Cardiac muscle cell (in vitro differentiated cells and primary cell): ENCODE measurements around the gene ASL. TPM values are rescaled to one million over a fixed set of nuclear protein-coding genes. Genes with fewer than 3 reads are reported as not detected.
"Not testable (repeated sequence)": the region's sequence is repeated elsewhere in the genome, so short reads cannot be mapped to it uniquely, and the experiment has no call there.

Experiments used
- DNase-seq, 2 donors: peaks; one replicate each; pipeline versions ENCODE4 v3.0.0 to v3.0.0-alpha.2; 2010 to 2017; ENCODE audit warnings: low read depth in 1 of 2, low spot score in 1 of 2
- H3K27ac ChIP-seq: fragments of 200-600 bp; sonication (generic); 2 replicates; pipeline ENCODE4 v1.5.1; 2016
- H3K27me3 ChIP-seq: fragments of 200-600 bp; sonication (generic); 2 replicates; pipeline ENCODE4 v1.6.0; 2016; ENCODE audit warnings: control low read depth
- H3K36me3 ChIP-seq: fragments of 200-600 bp; sonication (generic); 2 replicates; pipeline ENCODE4 v1.5.1; 2016; ENCODE audit warnings: control low read depth
- H3K4me1 ChIP-seq: fragments of 200-600 bp; sonication (generic); 2 replicates; pipeline ENCODE4 v1.8.1; 2017; ENCODE audit warnings: low read depth, mild to moderate bottlenecking, mixed run types
- H3K4me3 ChIP-seq: fragments of 200-600 bp; sonication (generic); 2 replicates; pipeline ENCODE4 v1.5.1; 2016; ENCODE audit warnings: mild to moderate bottlenecking
- H3K9me3 ChIP-seq: fragments of 200-600 bp; sonication (generic); 2 replicates; pipeline ENCODE4 v1.5.1; 2017; ENCODE audit warnings: low read depth, mild to moderate bottlenecking, control low read depth
- CTCF ChIP-seq: IDR thresholded peaks from 2 replicates; pipeline ENCODE4 v1.5.1; 2012; ENCODE audit warnings: low read depth, mild to moderate bottlenecking, low read length
- polyA plus RNA-seq: library from polyadenylated mRNA; unstranded; fragments of >200 nt; fragmentation: Nextera tagmentation; extraction: Ambion mirVana; gene quantifications from 2 replicates; pipeline ENCODE4 v1.2.1, GENCODE V29; 2016
- total RNA-seq: library from RNA; depleted of rRNA; stranded (reverse); fragments of >200 nt; gene quantifications from 2 replicates; pipeline ENCODE4 v1.2.3, GENCODE V29; 2016

ASL gene
- total and polyA plus RNA-seq, 2 experiments from 2014 or later = 17.9 to 18.1 TPM

DNA sequence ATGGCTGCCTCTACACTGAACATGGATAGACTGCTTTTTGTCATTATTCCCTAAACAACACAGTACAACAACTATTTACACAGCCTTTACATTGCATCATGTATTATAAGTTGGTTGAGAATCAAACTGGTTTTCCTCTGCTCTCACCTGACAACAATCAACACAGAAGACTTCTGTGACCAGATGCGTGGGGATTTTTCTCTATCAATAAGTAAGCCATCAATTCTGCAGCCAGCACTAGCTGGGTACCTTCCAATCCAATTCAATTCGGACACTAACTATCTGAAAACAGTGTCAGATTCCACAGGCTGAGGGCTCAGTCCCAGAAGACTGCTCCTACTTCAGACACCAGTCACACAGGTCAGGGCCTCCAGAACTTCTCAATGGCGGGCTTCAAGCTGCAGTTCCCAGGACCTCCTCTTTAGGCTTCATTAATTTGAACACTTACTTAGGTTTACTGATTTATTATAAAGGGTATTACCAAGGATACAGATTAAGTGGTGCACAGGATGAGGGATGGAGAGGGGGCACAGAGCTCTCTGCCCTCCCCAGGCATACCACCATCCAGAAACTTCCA is 36.4 kb upstream of the ASL start:
- TF ChIP-seq CTCF = no peak
- no peak for DNase-seq
- Histone ChIP-seq H3K27me3 (peaks cover 11% of the 10 kb centered on the region), H3K9me3 (no peaks in the 10 kb centered on the region), H3K4me3 (no peak overlapping the region), H3K27ac (no peak overlapping the region), H3K4me1 (no peaks in the 10 kb centered on the region), H3K36me3 (no peaks in the 10 kb centered on the region)

DNA sequence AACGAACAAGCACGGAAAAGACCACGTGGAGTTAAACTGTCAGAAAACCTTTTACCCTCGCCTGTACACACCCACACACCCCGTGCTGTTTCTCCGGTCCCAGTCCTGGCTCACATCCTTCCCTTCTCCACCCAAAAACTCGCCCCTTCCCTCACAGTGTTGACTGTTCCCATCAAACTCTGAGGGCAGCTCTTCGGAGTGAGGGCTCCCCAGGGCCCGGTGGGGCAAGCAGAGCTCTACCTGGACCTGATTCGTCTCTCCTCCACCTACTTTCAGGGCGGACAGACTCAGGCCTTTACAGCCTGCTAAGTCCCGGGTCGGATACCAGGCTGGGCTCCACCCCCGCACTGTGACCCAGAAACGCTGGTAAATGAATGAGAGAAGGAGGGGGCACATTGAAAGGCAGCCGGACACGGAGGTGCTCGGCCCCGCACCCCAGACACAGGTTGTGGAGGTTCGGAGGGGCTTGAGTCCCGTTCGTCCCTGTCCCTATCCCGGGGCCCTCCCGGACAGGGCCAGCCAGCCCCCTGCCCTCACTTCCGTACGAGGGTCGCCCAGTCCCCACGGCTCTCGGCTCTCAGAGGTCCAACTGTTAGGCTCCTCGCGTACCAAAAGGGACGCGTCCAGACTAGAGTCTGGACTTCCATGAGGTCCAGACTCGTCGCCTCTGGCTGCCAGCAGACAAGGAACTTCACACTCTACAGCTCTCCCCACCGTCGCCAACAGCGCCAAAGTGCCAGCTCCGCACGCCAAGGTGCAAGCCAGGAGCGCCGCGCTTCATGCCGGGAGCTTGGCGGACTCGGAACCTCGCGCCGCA is 31.7 kb upstream of the ASL start:
- Histone ChIP-seq H3K27ac (no peak overlapping the region), H3K9me3 (no peaks in the 10 kb centered on the region), H3K4me3 (peak overlapping the region; percentile 23), H3K36me3 (no peaks in the 10 kb centered on the region), H3K27me3 (peaks cover 17% of the 10 kb centered on the region), H3K4me1 (no peaks in the 10 kb centered on the region)
- TF ChIP-seq CTCF = no peak
- DNase-seq = peak; percentile 39 to 52

GRCh38 chr7:66044498-66044854 is 31.1 kb upstream of the ASL start:
- Histone ChIP-seq H3K27me3 (peaks cover 17% of the 10 kb centered on the region), H3K4me3 (peak overlapping the region; percentile 23)
- DNase-seq, H3K9me3 ChIP-seq, H3K36me3 ChIP-seq, H3K4me1 ChIP-seq, H3K27ac ChIP-seq: not testable (repeated sequence)

- Histone ChIP-seq H3K27ac (no peak overlapping the region), H3K36me3 (no peaks in the 10 kb centered on the region), H3K4me3 (no peak overlapping the region), H3K27me3 (peaks cover 17% of the 10 kb centered on the region), H3K9me3 (no peaks in the 10 kb centered on the region), H3K4me1 (peaks cover 5% of the 10 kb centered on the region)
- DNase-seq = peak in 1 of 2 donors; percentile 92
- TF ChIP-seq CTCF = no peak
Observed at GRCh38 chr7:66047426-66047825, 28.2 kb upstream of the ASL start.

DNA sequence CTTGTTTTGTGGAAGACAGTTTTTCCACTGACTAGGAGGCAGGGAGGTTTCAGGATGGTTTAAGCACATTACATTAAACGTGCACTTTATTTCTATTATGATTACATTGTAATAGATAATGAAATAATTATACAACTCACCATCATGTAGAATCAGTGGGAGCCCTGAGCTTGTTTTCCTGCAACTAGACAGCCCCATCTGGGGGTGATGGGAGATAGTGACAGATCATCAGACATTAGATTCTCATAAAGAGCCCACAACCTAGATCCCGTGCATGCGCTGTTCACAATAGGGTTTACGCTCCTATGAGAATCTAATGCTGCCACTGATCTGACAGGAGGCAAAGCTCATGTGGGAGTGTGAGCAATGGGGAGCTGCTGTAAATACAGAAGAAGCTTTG is 25.7 kb upstream of the ASL start:
- not testable (repeated sequence) for H3K27me3 ChIP-seq, H3K9me3 ChIP-seq, H3K36me3 ChIP-seq, H3K4me1 ChIP-seq, DNase-seq, H3K4me3 ChIP-seq, H3K27ac ChIP-seq

DNA sequence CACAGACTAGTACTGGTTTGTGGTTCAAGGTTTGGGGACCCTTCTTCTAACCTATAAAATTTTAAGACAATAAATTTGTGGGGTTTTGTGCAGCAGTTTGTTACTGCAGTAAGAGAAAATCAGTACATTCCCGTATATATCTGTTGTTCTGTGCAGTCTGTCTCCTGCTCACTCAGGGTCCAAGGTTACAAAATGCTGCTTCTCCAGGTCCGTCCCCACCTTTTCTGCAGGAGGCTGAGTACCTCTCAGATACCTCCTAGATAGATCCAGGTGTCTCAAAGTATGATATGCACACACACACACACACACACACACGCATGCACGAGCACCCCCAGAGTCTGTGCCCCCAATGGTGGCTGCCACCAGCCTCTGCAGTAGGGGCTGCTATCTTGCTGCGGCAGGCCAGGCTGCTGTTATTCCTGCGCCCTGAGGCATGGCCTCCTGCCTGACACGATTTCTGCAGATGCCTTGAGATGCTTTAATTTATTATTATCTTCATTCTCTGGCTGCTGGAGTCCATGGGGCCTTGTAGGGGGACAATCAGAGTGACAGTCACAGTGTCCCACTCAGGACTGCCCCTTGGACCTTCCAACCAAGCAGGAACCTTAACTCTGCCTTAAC is 25.2 kb upstream of the ASL start:
- Histone ChIP-seq H3K36me3 (no peaks in the 10 kb centered on the region), H3K4me3 (no peak overlapping the region), H3K4me1 (peaks cover 5% of the 10 kb centered on the region), H3K9me3 (no peaks in the 10 kb centered on the region), H3K27ac (peak overlapping the region; percentile 10), H3K27me3 (no peaks in the 10 kb centered on the region)
- DNase-seq = no peak
- TF ChIP-seq CTCF = no peak
